ENCODE results near the gene TH. TPM values are rescaled to one million over a fixed set of nuclear protein-coding genes. Genes with fewer than 3 reads are reported as not detected.

Gene TH
- total RNA-seq, 2 experiments from 2014 or later: not detected

DNA sequence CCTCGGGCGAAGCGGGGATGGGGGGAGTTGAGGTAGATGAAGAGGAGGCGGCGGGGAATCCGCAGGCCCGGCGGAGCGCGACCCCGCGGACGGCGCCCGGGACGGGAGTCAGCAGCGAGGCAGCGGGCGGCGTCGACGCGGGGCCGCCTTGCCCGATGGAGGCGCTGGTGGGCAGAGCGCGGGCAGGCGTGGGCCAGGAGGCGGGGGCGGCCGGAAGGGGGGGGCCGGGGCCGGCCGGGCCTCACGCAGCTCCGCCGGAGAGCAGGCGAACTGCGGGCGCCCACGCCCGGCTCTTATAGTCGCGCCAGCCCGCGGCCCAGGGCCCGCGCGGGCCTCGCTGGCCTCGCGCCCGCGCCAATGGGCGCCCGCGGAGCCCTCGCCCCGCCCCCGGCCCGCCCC, 32.5 kb downstream of the TH start, which contains the start of gene IGF2:
Gene IGF2 (minus strand): TSS at position 267 of the 399 bp plus-strand sequence. CDS start 3,866 bp downstream, outside the sequence.
- Histone ChIP-seq H3K4me2 (ENCODE audit: low read length) (no peak within 1 kb of the TSS), H3K4me1 (ENCODE audit: insufficient read depth, low read length, poor library complexity, severe bottlenecking) (no peaks in the 10 kb centered on the region), H3K27ac (ENCODE audit: low read depth, low read length, poor library complexity, severe bottlenecking) (no peak within 1 kb of the TSS), H3K4me3 (ENCODE audit: low read depth, low read length, poor library complexity, severe bottlenecking) (no peak within 1 kb of the TSS), H4K20me1 (ENCODE audit: insufficient read depth, low read length) (no peaks in the 10 kb centered on the region), H3K9me2 (ENCODE audit: insufficient read depth, low read length) (no peaks in the 10 kb centered on the region), H3K79me2 (ENCODE audit: insufficient read depth, low read depth, low read length) (no peaks in the 10 kb centered on the region), H3K9me3 (ENCODE audit: low read length) (no peaks in the 10 kb centered on the region), H2AFZ (ENCODE audit: low read length) (no peak within 1 kb of the TSS), H3K36me3 (ENCODE audit: insufficient read depth, low read length) (no peaks in the 10 kb centered on the region)
- CTCF ChIA-PET (ENCODE audit: unreplicated experiment): no interaction called here
- POLR2A ChIA-PET: no interaction called here
- no TSS peak for BruUV-seq (replicated peaks)
- TF ChIP-seq EZH2phosphoT487 (IDR thresholded peaks at IDR 0.05; ENCODE audit: borderline replicate concordance, low read depth, low read length): no peak
- TF ChIP-seq, protein P1, sequence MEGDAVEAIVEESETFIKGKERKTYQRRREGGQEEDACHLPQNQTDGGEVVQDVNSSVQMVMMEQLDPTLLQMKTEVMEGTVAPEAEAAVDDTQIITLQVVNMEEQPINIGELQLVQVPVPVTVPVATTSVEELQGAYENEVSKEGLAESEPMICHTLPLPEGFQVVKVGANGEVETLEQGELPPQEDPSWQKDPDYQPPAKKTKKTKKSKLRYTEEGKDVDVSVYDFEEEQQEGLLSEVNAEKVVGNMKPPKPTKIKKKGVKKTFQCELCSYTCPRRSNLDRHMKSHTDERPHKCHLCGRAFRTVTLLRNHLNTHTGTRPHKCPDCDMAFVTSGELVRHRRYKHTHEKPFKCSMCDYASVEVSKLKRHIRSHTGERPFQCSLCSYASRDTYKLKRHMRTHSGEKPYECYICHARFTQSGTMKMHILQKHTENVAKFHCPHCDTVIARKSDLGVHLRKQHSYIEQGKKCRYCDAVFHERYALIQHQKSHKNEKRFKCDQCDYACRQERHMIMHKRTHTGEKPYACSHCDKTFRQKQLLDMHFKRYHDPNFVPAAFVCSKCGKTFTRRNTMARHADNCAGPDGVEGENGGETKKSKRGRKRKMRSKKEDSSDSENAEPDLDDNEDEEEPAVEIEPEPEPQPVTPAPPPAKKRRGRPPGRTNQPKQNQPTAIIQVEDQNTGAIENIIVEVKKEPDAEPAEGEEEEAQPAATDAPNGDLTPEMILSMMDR (conservative IDR thresholded peaks at IDR 0.05; ENCODE audit: low read length): no peak
- DNase-seq (ENCODE audit: low spot score): no peak
- intact Hi-C loops (cut with micrococcal nuclease; ENCODE audit: unreplicated experiment): no loop called here

DNA sequence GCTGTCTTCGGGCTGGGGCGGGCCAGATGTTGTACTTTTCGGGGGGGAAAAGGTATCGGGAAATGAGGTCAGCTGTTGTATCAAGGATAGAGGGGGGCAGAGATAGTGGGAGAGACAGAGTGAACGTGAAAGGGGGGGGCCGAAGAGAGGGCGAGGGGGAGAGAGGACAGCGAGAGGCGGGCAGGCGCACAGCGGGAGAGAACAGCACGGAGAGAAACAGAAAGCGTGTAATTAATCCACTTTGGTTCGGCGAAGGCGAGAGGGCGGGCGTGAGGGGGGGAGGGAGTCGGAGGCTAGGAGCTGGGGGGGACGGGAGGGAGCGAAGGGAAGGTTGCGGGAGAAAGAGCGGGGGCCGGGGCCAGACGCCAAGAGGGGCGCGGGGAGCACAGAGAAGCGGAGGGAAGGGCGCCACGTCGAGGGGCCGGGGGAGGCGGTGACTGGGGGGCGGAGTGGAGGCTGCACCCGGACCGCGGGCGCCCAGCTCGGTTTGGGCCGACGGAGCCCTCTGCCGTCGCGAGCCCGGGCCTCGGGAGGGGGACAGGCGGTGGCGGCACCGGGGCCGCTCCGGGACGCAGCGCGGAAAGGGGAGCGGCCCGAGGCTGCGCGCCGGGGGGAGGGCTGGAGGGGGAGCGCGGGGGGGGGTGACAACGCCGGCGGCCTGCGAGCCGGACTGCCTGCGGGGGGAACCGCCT, 33.0 kb downstream of the TH start:
- Histone ChIP-seq H3K9me3 (ENCODE audit: low read length) (no peaks in the 10 kb centered on the region), H3K9me2 (ENCODE audit: insufficient read depth, low read length) (no peaks in the 10 kb centered on the region), H3K4me3 (ENCODE audit: low read depth, low read length, poor library complexity, severe bottlenecking) (no peak overlapping the region), H3K27ac (ENCODE audit: low read depth, low read length, poor library complexity, severe bottlenecking) (no peak overlapping the region), H3K4me1 (ENCODE audit: insufficient read depth, low read length, poor library complexity, severe bottlenecking) (no peaks in the 10 kb centered on the region), H3K79me2 (ENCODE audit: insufficient read depth, low read depth, low read length) (no peaks in the 10 kb centered on the region), H3K36me3 (ENCODE audit: insufficient read depth, low read length) (no peaks in the 10 kb centered on the region), H2AFZ (ENCODE audit: low read length) (no peak overlapping the region), H3K4me2 (ENCODE audit: low read length) (no peak overlapping the region), H4K20me1 (ENCODE audit: insufficient read depth, low read length) (no peaks in the 10 kb centered on the region)
- ChIA-PET CTCF (ENCODE audit: unreplicated experiment) (no interaction called here), POLR2A (no interaction called here)
- TF ChIP-seq EZH2phosphoT487 (IDR thresholded peaks at IDR 0.05; ENCODE audit: borderline replicate concordance, low read depth, low read length): no peak
- TF ChIP-seq, protein P1 (conservative IDR thresholded peaks at IDR 0.05; ENCODE audit: low read length): no peak
- intact Hi-C loops (cut with micrococcal nuclease; ENCODE audit: unreplicated experiment): no loop called here
- no peak for DNase-seq (ENCODE audit: low spot score)
- no TSS peak for BruUV-seq (replicated peaks)

GRCh38 chr11:2138068-2138430, 33.6 kb downstream of the TH start:
- DNase-seq (ENCODE audit: low spot score): no peak
- no peaks in the 10 kb centered on the region for H3K9me2 ChIP-seq (ENCODE audit: insufficient read depth, low read length)
- no TSS peak for BruUV-seq (replicated peaks)
- H3K4me2 ChIP-seq (ENCODE audit: low read length): no peak overlapping the region
- no peaks in the 10 kb centered on the region for H3K9me3 ChIP-seq (ENCODE audit: low read length)
- ChIA-PET CTCF (ENCODE audit: unreplicated experiment) (no interaction called here), POLR2A (no interaction called here)
- TF ChIP-seq EZH2phosphoT487 (IDR thresholded peaks at IDR 0.05; ENCODE audit: borderline replicate concordance, low read depth, low read length): no peak
- TF ChIP-seq, protein P1 (conservative IDR thresholded peaks at IDR 0.05; ENCODE audit: low read length): no peak
- no peaks in the 10 kb centered on the region for H3K79me2 ChIP-seq (ENCODE audit: insufficient read depth, low read depth, low read length)
- H3K27ac ChIP-seq (ENCODE audit: low read depth, low read length, poor library complexity, severe bottlenecking): no peak overlapping the region
- no peaks in the 10 kb centered on the region for H3K4me1 ChIP-seq (ENCODE audit: insufficient read depth, low read length, poor library complexity, severe bottlenecking)
- no peaks in the 10 kb centered on the region for H4K20me1 ChIP-seq (ENCODE audit: insufficient read depth, low read length)
- intact Hi-C loops (cut with micrococcal nuclease; ENCODE audit: unreplicated experiment): no loop called here
- no peak overlapping the region for H3K4me3 ChIP-seq (ENCODE audit: low read depth, low read length, poor library complexity, severe bottlenecking)
- no peak overlapping the region for H2AFZ ChIP-seq (ENCODE audit: low read length)
- no peaks in the 10 kb centered on the region for H3K36me3 ChIP-seq (ENCODE audit: insufficient read depth, low read length)

Measured in OCI-LY7 (cell line).